ENCODE results near the gene CA6.
"Not testable (repeated sequence)": the region's sequence is repeated elsewhere in the genome, so short reads cannot be mapped to it uniquely, and the experiment has no call there.

The CA6 gene

GRCh38 chr1:8945568-8945967 is at the start of gene CA6:
Gene CA6 (plus strand): TSS chr1:8945868. CDS start chr1:8945887, 19 bp downstream.
- DNase-seq, result no peak

- DNase-seq, result not testable (repeated sequence)
Observed at GRCh38 chr1:8896775-8897174, 48.9 kb upstream of the CA6 start.

- DNase-seq, result not testable (repeated sequence)
Observed at GRCh38 chr1:8897505-8897904, 48.2 kb upstream of the CA6 start.

- DNase-seq, result not testable (repeated sequence)
Observed at GRCh38 chr1:8898418-8898817, 47.2 kb upstream of the CA6 start.

GRCh38 chr1:8899046-8899445 is 46.6 kb upstream of the CA6 start:
- DNase-seq, result no peak

GRCh38 chr1:8900684-8901083 is 45.0 kb upstream of the CA6 start:
- not testable (repeated sequence) for DNase-seq

GRCh38 chr1:8902765-8903164 is 42.9 kb upstream of the CA6 start:
- no peak for DNase-seq

GRCh38 chr1:8903410-8903809 is 42.3 kb upstream of the CA6 start:
- DNase-seq, result no peak

GRCh38 chr1:8903908-8904650 is 41.6 kb upstream of the CA6 start:
- no peak for DNase-seq

- DNase-seq, result no peak
Observed at GRCh38 chr1:8905582-8906191, 40.0 kb upstream of the CA6 start.

GRCh38 chr1:8908388-8909151 is 37.1 kb upstream of the CA6 start:
- DNase-seq, result no peak

- DNase-seq, result no peak
Observed at GRCh38 chr1:8910331-8910730, 35.3 kb upstream of the CA6 start.

GRCh38 chr1:8910914-8911313 is 34.8 kb upstream of the CA6 start:
- DNase-seq, result no peak

GRCh38 chr1:8911416-8912309 is 34.0 kb upstream of the CA6 start:
- no peak for DNase-seq

- no peak for DNase-seq
Observed at GRCh38 chr1:8913457-8913856, 32.2 kb upstream of the CA6 start.

GRCh38 chr1:8914466-8914865 is 31.2 kb upstream of the CA6 start:
- no peak for DNase-seq

- no peak for DNase-seq
Observed at GRCh38 chr1:8915446-8915845, 30.2 kb upstream of the CA6 start.

GRCh38 chr1:8917536-8917935 is 28.1 kb upstream of the CA6 start:
- DNase-seq, result not testable (repeated sequence)

- DNase-seq, result no peak
Observed at GRCh38 chr1:8922962-8923361, 22.7 kb upstream of the CA6 start.

GRCh38 chr1:8925406-8925805 is 20.3 kb upstream of the CA6 start:
- DNase-seq, result no peak

- no peak for DNase-seq
Observed at GRCh38 chr1:8925960-8926359, 19.7 kb upstream of the CA6 start.

GRCh38 chr1:8926707-8927694 is 18.7 kb upstream of the CA6 start:
- DNase-seq, result no peak
